GM12878 (cell line): ENCODE data around the gene FAM187B.

Source experiments
- CTCF ChIP-seq, 3 experiments: IDR thresholded peaks in 2 of 3; conservative IDR thresholded peaks in 1 of 3; 2 replicates each; pipeline ENCODE4 v1.5.1; 2011; ENCODE audit warnings: low read depth in 3 of 3, low read length in 3 of 3, mild to moderate bottlenecking in 3 of 3, control low read depth in 2 of 3, moderate library complexity in 2 of 3, inconsistent platforms in 1 of 3, mixed read lengths in 1 of 3; ENCODE audit not compliant: control insufficient read depth in 2 of 3, insufficient read depth in 1 of 3; ENCODE audit errors: extremely low read depth in 1 of 3
- JUND ChIP-seq: IDR thresholded peaks from 2 replicates; pipeline ENCODE4 v1.6.1; 2012; ENCODE audit warnings: low read depth, mild to moderate bottlenecking, low read length, improper control_type of control experiment, moderate library complexity
- MYC ChIP-seq: IDR thresholded peaks from 2 replicates; pipeline ENCODE4 v1.6.1; 2011; ENCODE audit warnings: mild to moderate bottlenecking, low read length, moderate library complexity, inconsistent platforms; ENCODE audit not compliant: insufficient read depth, insufficient replicate concordance, insufficient read length, severe bottlenecking
- NRF1 ChIP-seq: conservative IDR thresholded peaks from 2 replicates; pipeline ENCODE4 v1.6.1; 2011; ENCODE audit warnings: mild to moderate bottlenecking, low read depth, low read length, improper control_type of control experiment
- POLR2A ChIP-seq: IDR thresholded peaks from 2 replicates; pipeline ENCODE4 v1.6.1; 2011; ENCODE audit warnings: low read depth, mild to moderate bottlenecking, low read length
- POLR2AphosphoS5 ChIP-seq: IDR thresholded peaks from 2 replicates; pipeline ENCODE4 v1.6.1; 2011; ENCODE audit warnings: mild to moderate bottlenecking, low read length, inconsistent platforms
- RFX5 ChIP-seq: IDR thresholded peaks from 2 replicates; pipeline ENCODE4 v1.6.1; 2011; ENCODE audit warnings: low read depth, low read length, improper control_type of control experiment
- SMC3 ChIP-seq: IDR thresholded peaks from 2 replicates; pipeline ENCODE4 v1.6.1; 2011; ENCODE audit warnings: low read length, improper control_type of control experiment, borderline replicate concordance
- SPI1 ChIP-seq: IDR thresholded peaks from 2 replicates; pipeline ENCODE4 v1.6.1; 2011; ENCODE audit warnings: low read depth, mild to moderate bottlenecking, low read length, moderate library complexity, borderline replicate concordance; ENCODE audit not compliant: insufficient read depth
- TAF1 ChIP-seq: IDR thresholded peaks from 2 replicates; pipeline ENCODE4 v1.6.1; 2011; ENCODE audit warnings: mild to moderate bottlenecking, low read depth, low read length, borderline replicate concordance
- TBL1XR1 ChIP-seq: IDR thresholded peaks from 2 replicates; pipeline ENCODE4 v1.6.1; 2012; ENCODE audit warnings: low read depth, low read length, improper control_type of control experiment
- ZNF24 ChIP-seq: fragments of 450-650 bp; IDR thresholded peaks from 2 replicates; pipeline ENCODE4 v1.6.1; 2017; ENCODE audit warnings: antibody characterized with exemption, mild to moderate bottlenecking
- TF ChIP-seq, protein P1 (sequence below): IDR thresholded peaks from 2 replicates; pipeline ENCODE4 v1.6.1; 2012; ENCODE audit warnings: low read depth, low read length, improper control_type of control experiment
- TF ChIP-seq, protein P2 (sequence below): IDR thresholded peaks from 2 replicates; pipeline ENCODE4 v1.6.1; 2012; ENCODE audit warnings: low read depth, low read length, improper control_type of control experiment

GRCh38 chr19:35269438-35270117, 41.0 kb upstream of the FAM187B start:
- TF ChIP-seq CTCF (IDR thresholded peaks at IDR 0.05 in 2 of 3, conservative IDR thresholded peaks at IDR 0.05 in 1 of 3; ENCODE audit: control insufficient read depth in 2 of 3, extremely low read depth in 1 of 3, insufficient read depth in 1 of 3, low read depth in 3 of 3, low read length in 3 of 3) (peak; percentile 39 to 66 (median 66)), JUND (no peak), NRF1 (no peak), TAF1 (no peak), SMC3 (peak; percentile 40; the same call in 1 of the 2 replicates), POLR2A (peak; percentile 71), MYC (no peak), SPI1 (peak; percentile 62; the same call in 1 of the 2 replicates), RFX5 (no peak), TBL1XR1 (no peak), POLR2AphosphoS5 (no peak), ZNF24 (no peak)
- TF ChIP-seq, protein P1, sequence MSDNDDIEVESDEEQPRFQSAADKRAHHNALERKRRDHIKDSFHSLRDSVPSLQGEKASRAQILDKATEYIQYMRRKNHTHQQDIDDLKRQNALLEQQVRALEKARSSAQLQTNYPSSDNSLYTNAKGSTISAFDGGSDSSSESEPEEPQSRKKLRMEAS, result no peak
- TF ChIP-seq, protein P2, sequence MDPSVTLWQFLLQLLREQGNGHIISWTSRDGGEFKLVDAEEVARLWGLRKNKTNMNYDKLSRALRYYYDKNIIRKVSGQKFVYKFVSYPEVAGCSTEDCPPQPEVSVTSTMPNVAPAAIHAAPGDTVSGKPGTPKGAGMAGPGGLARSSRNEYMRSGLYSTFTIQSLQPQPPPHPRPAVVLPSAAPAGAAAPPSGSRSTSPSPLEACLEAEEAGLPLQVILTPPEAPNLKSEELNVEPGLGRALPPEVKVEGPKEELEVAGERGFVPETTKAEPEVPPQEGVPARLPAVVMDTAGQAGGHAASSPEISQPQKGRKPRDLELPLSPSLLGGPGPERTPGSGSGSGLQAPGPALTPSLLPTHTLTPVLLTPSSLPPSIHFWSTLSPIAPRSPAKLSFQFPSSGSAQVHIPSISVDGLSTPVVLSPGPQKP, result no peak
